Measurements from ENCODE around the gene TPPP3. TPM values are rescaled to one million over a fixed set of nuclear protein-coding genes. Genes with fewer than 3 reads are reported as not detected.

The TPPP3 gene
- total RNA-seq, 4 donors from 2014 or later = 47.6 to 182 (median 121) TPM

DNA sequence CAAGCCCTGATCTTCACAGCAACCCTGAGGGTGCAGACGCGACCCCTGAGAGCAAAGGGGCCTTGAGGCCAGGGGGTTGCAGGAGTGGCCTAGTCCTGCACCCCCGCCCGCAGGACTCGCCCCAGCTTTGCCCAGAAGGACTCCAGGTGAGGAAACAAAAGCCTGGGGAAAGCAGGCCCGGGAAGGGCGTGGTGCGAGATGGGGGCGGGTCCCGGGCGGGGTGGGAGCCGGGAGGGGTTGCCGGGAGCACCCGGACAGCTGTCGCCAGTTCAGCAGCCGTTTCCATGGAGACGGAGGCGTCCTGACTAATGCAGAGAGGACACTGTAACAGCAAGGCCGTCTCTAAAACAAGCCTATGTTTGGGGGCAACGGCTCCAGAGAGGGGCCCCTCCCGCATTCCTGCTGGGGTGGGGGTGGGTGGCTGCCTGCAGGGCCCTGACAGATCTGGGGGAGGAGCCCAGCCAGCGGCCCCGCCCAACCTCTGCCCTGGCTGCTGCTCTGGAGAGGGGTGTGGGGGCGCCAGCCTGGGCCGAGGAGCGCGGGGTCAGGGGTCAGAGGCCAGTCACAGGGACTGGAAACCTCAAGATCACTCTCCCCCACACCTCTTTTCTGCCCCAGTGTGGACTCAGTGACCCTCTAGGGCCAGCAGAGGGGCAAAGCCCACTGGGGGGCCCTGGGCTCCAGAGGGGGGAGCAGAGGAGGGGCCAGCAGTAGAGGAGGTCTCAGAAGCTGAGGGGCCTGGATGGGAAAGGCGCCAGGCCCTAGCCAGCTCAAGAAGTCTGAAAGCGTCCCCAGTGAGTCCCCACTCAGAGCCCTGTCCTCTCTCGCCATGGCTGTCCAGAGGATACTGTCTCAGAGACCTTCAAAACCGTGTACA, 3.1 kb upstream of the TPPP3 start:
- TF ChIP-seq EP300 (IDR thresholded peaks at IDR 0.05) = no peak
- no peak for TF ChIP-seq POLR2AphosphoS5 (IDR thresholded peaks at IDR 0.05)
- no peak for TF ChIP-seq POLR2A (IDR thresholded peaks at IDR 0.05)
- TF ChIP-seq, protein P1, sequence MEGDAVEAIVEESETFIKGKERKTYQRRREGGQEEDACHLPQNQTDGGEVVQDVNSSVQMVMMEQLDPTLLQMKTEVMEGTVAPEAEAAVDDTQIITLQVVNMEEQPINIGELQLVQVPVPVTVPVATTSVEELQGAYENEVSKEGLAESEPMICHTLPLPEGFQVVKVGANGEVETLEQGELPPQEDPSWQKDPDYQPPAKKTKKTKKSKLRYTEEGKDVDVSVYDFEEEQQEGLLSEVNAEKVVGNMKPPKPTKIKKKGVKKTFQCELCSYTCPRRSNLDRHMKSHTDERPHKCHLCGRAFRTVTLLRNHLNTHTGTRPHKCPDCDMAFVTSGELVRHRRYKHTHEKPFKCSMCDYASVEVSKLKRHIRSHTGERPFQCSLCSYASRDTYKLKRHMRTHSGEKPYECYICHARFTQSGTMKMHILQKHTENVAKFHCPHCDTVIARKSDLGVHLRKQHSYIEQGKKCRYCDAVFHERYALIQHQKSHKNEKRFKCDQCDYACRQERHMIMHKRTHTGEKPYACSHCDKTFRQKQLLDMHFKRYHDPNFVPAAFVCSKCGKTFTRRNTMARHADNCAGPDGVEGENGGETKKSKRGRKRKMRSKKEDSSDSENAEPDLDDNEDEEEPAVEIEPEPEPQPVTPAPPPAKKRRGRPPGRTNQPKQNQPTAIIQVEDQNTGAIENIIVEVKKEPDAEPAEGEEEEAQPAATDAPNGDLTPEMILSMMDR (IDR thresholded peaks at IDR 0.05) = no peak
- WGBS = 32% methylated on average over 12 of the region's 31 CpGs
- Histone ChIP-seq H3K27me3 (no peaks in the 10 kb centered on the region), H3K4me1 (peaks cover 91% of the 10 kb centered on the region), H3K9me3 (no peaks in the 10 kb centered on the region), H3K4me3 (peak overlapping the region; percentile 8), H3K36me3 (no peaks in the 10 kb centered on the region), H3K27ac (peak overlapping the region; percentile 85)
- DNase-seq (ENCODE audit: low spot score in 2 of 2) = peak in 1 of 2 donors; percentile 94

- Histone ChIP-seq H3K27me3 (no peaks in the 10 kb centered on the region), H3K36me3 (no peaks in the 10 kb centered on the region), H3K4me3 (no peak overlapping the region), H3K9me3 (no peaks in the 10 kb centered on the region), H3K4me1 (peaks cover 97% of the 10 kb centered on the region), H3K27ac (peak overlapping the region; percentile 85)
- 59% methylated on average over 11 of the region's 13 CpGs for WGBS
- peak in 1 of 2 donors; percentile 64 for DNase-seq (ENCODE audit: low spot score in 2 of 2)
- no peak for TF ChIP-seq POLR2AphosphoS5 (IDR thresholded peaks at IDR 0.05)
- no peak for TF ChIP-seq EP300 (IDR thresholded peaks at IDR 0.05)
- TF ChIP-seq, protein P1 (IDR thresholded peaks at IDR 0.05) = no peak
- no peak for TF ChIP-seq POLR2A (IDR thresholded peaks at IDR 0.05)
Observed at GRCh38 chr16:67395458-67396158, 2.3 kb upstream of the TPPP3 start.

DNA sequence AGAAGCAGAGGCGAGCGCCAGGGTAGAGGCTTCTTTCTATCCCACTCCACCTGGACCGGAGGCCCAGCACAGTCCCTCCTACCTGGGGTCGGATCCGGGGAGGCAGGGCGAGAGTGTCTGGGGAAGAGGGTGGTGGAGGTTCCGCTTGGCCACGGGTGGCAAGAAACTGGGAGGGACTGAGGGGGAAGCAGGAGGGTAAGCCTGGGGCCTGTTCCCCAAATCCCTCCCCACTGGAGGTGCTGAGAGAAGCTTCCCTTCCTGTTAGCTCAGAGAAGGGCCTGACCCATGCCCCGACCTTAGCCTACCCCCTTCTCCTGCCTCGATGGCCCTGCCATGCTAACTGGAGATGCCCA, 1.8 kb upstream of the TPPP3 start:
- no peaks in the 10 kb centered on the region for H3K9me3 ChIP-seq
- H3K27ac ChIP-seq = peak overlapping the region; percentile 85
- no peaks in the 10 kb centered on the region for H3K27me3 ChIP-seq
- TF ChIP-seq POLR2AphosphoS5 (IDR thresholded peaks at IDR 0.05) (no peak), EP300 (IDR thresholded peaks at IDR 0.05) (no peak), POLR2A (IDR thresholded peaks at IDR 0.05) (no peak)
- TF ChIP-seq, protein P1 (IDR thresholded peaks at IDR 0.05) = no peak
- H3K36me3 ChIP-seq = no peaks in the 10 kb centered on the region
- H3K4me3 ChIP-seq = peak overlapping the region; percentile 52
- DNase-seq (ENCODE audit: low spot score in 2 of 2) = no peak
- 67% methylated on average over 8 of the region's 10 CpGs for WGBS
- H3K4me1 ChIP-seq = peaks cover 98% of the 10 kb centered on the region

- no peak for TF ChIP-seq POLR2A (IDR thresholded peaks at IDR 0.05)
- TF ChIP-seq, protein P1 (IDR thresholded peaks at IDR 0.05) = no peak
- TF ChIP-seq POLR2AphosphoS5 (IDR thresholded peaks at IDR 0.05) = no peak
- no peak for TF ChIP-seq EP300 (IDR thresholded peaks at IDR 0.05)
- Histone ChIP-seq H3K4me1 (peaks cover 91% of the 10 kb centered on the region), H3K27me3 (no peaks in the 10 kb centered on the region), H3K27ac (peak overlapping the region; percentile 75), H3K9me3 (no peaks in the 10 kb centered on the region), H3K4me3 (peak overlapping the region; percentile 52), H3K36me3 (no peaks in the 10 kb centered on the region)
- WGBS = 62% methylated on average over 28 of the region's 88 CpGs
- peak in 1 of 2 donors; percentile 77 for DNase-seq (ENCODE audit: low spot score in 2 of 2)
Observed at GRCh38 chr16:67394155-67395104, 1.1 kb upstream of the TPPP3 start.

Measured in suprapubic skin (tissue), 4 donors.